Right lung (tissue), 5 donors: ENCODE results near the gene ATP5PF. TPM values are rescaled to one million over a fixed set of nuclear protein-coding genes. Genes with fewer than 3 reads are reported as not detected.
"Not testable (repeated sequence)": the region's sequence is repeated elsewhere in the genome, so short reads cannot be mapped to it uniquely, and the experiment has no call there.

Experiments
- DNase-seq, 2 donors: peaks; one replicate each; pipeline ENCODE4 v3.0.0-alpha.2; 2013
- polyA plus RNA-seq, 5 donors: library from polyadenylated mRNA; unstranded; fragments of 120-200 nt; gene quantifications; one replicate each; pipeline versions ENCODE4 v1.2.1 to v1.2.3, GENCODE V29; 2013; ENCODE audit warnings: inconsistent platforms in 1 of 5, low replicate concordance in 1 of 5; ENCODE audit not compliant: insufficient read length in 5 of 5, insufficient read depth in 1 of 5

The ATP5PF gene
- polyA plus RNA-seq, 5 donors: 148 to 169 (median 163) TPM

- peak; percentile 85 to 88 for DNase-seq
Measured at GRCh38 chr21:25735646-25736597, 1.2 kb upstream of the ATP5PF start.

- no peak for DNase-seq
Measured at GRCh38 chr21:25734654-25734903, 125 bp downstream of the ATP5PF start.

GRCh38 chr21:25733859-25734653 lies 648 bp downstream of the ATP5PF start:
- DNase-seq: peak; percentile 4 to 9

GRCh38 chr21:25732091-25732760 lies 2.5 kb downstream of the ATP5PF start:
- DNase-seq: no peak

GRCh38 chr21:25722631-25723030 lies 12.1 kb downstream of the ATP5PF start:
- no peak for DNase-seq

- no peak for DNase-seq
Measured at GRCh38 chr21:25721987-25722386, 12.7 kb downstream of the ATP5PF start.

GRCh38 chr21:25717491-25718147 lies 17.1 kb downstream of the ATP5PF start:
- DNase-seq: no peak

- DNase-seq: not testable (repeated sequence)
Measured at GRCh38 chr21:25714066-25714465, 20.6 kb downstream of the ATP5PF start.

- DNase-seq: no peak
Measured at GRCh38 chr21:25710550-25710949, 24.2 kb downstream of the ATP5PF start.

GRCh38 chr21:25709684-25710265 lies 24.9 kb downstream of the ATP5PF start:
- DNase-seq: no peak

- peak; percentile 25 to 26 for DNase-seq
Measured at GRCh38 chr21:25708467-25709065, 26.1 kb downstream of the ATP5PF start.

GRCh38 chr21:25701529-25701928 lies 33.2 kb downstream of the ATP5PF start:
- no peak for DNase-seq

GRCh38 chr21:25700741-25701140 lies 34.0 kb downstream of the ATP5PF start:
- no peak for DNase-seq

GRCh38 chr21:25695461-25695860 lies 39.2 kb downstream of the ATP5PF start:
- not testable (repeated sequence) for DNase-seq

GRCh38 chr21:25691976-25692375 lies 42.7 kb downstream of the ATP5PF start:
- DNase-seq: no peak

GRCh38 chr21:25689226-25689625 lies 45.5 kb downstream of the ATP5PF start:
- DNase-seq: no peak

- peak; percentile 2 to 14 for DNase-seq
Measured at GRCh38 chr21:25688275-25689155, 46.2 kb downstream of the ATP5PF start.

GRCh38 chr21:25687787-25688186 lies 46.9 kb downstream of the ATP5PF start:
- no peak for DNase-seq

- DNase-seq: no peak
Measured at GRCh38 chr21:25682382-25682781, 52.3 kb downstream of the ATP5PF start.

- DNase-seq: no peak
Measured at GRCh38 chr21:25676451-25676850, 58.3 kb downstream of the ATP5PF start.
